ENCODE measurements around the gene MALSU1. TPM values are rescaled to one million over a fixed set of nuclear protein-coding genes. Genes with fewer than 3 reads are reported as not detected.

The MALSU1 gene
- total RNA-seq, 3 donors from 2014 or later (not counting 1 experiment from before 2014, with no cell fraction given): 23.4 to 31.8 (median 26.3) TPM

DNA sequence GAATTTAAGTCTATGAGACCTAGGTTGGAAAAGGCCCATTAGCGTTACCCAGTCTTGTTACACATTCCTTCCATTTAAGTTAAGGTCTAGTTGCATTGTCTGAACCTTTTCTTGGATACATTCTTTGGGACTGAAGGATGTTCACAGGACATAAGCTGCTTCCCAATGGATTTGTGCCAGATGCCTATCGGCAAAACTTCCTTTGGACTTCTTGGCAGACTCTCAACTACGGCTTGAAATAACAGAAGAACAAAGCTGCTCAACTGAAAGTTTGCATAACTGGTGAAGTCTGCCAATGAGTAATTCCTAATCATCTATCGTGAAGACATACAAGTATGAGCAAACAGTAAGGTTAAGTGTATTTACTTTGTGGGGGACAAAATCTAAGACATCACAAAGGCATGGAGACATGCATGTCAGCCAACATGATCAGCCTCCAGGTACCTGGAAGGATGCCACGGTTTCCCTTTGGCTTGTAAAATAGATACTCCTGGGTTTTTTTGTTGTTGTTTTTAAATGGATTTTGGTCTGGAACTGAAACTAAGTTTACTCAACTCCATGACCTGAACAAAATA, 35.4 kb downstream of the MALSU1 start:
- Histone ChIP-seq H3K27ac (ENCODE audit: low read length) (no peak overlapping the region), H3K4me1 (ENCODE audit: control insufficient read depth, insufficient read depth, low read length) (no peaks in the 10 kb centered on the region), H3K36me3 (ENCODE audit: control insufficient read depth, insufficient read depth, low read length) (no peaks in the 10 kb centered on the region), H3K27me3 (ENCODE audit: control insufficient read depth, insufficient read depth, low read length) (peaks cover 2% of the 10 kb centered on the region), H3K4me3 (ENCODE audit: low read length) (no peak overlapping the region), H3K9me3 (ENCODE audit: control insufficient read depth, insufficient read depth, low read length) (no peaks in the 10 kb centered on the region)
- Mint-ChIP-seq H3K9me3 (no peaks in the 10 kb centered on the region), H3K4me3 (no peak overlapping the region), H3K27me3 (ENCODE audit: low read depth in 2 of 2) (peaks cover 7 to 16% of the 10 kb centered on the region in 2 donors), H3K4me1 (no peaks in the 10 kb centered on the region), H3K27ac (no peak overlapping the region), H3K36me3 (no peaks in the 10 kb centered on the region)
- ATAC-seq (no peak), DNase-seq (no peak)
- no peak for TF ChIP-seq CTCF (IDR thresholded peaks at IDR 0.05)
- intact Hi-C loops (cut with micrococcal nuclease): no loop called here
- 89% methylated on average over 5 of the region's 5 CpGs for WGBS (ENCODE audit: insufficient coverage)

DNA sequence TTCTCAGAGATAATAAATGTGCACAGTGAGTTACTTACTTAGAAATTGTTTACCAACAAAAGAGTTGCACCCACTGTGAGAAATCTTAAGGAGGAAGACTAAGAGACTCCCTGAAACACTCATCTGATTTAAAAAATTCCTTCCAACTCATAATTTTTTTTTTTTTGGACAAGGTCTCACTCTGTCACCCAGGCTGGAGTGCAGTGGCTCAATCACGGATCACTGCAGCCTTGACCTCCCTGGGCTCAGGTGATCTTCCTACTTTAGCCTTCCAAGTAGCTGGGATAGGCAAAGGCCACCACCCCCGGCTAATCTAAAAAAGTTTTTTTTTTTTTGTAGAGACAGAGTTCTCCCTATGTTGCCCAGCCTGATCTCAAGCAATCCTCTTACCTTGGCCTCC, 36.0 kb downstream of the MALSU1 start:
- ATAC-seq (no peak), DNase-seq (no peak)
- no peak overlapping the region for H3K4me3 Mint-ChIP-seq
- H3K36me3 Mint-ChIP-seq: no peaks in the 10 kb centered on the region
- H3K4me1 Mint-ChIP-seq: no peaks in the 10 kb centered on the region
- no peak overlapping the region for H3K27ac Mint-ChIP-seq
- WGBS (ENCODE audit: insufficient coverage): 91% methylated on average over 1 of the region's 2 CpGs
- intact Hi-C loops (cut with micrococcal nuclease): no loop called here
- H3K4me3 ChIP-seq (ENCODE audit: low read length): no peak overlapping the region
- H3K9me3 Mint-ChIP-seq: no peaks in the 10 kb centered on the region
- no peaks in the 10 kb centered on the region for H3K9me3 ChIP-seq (ENCODE audit: control insufficient read depth, insufficient read depth, low read length)
- peaks cover 2% of the 10 kb centered on the region for H3K27me3 ChIP-seq (ENCODE audit: control insufficient read depth, insufficient read depth, low read length)
- peaks cover 7 to 17% of the 10 kb centered on the region in 2 donors for H3K27me3 Mint-ChIP-seq (ENCODE audit: low read depth in 2 of 2)
- no peak overlapping the region for H3K27ac ChIP-seq (ENCODE audit: low read length)
- no peaks in the 10 kb centered on the region for H3K36me3 ChIP-seq (ENCODE audit: control insufficient read depth, insufficient read depth, low read length)
- H3K4me1 ChIP-seq (ENCODE audit: control insufficient read depth, insufficient read depth, low read length): no peaks in the 10 kb centered on the region
- no peak for TF ChIP-seq CTCF (IDR thresholded peaks at IDR 0.05)

GRCh38 chr7:23335621-23336020, 36.5 kb downstream of the MALSU1 start:
- peaks cover 2% of the 10 kb centered on the region for H3K27me3 ChIP-seq (ENCODE audit: control insufficient read depth, insufficient read depth, low read length)
- 67% methylated on average over 6 of the region's 6 CpGs for WGBS (ENCODE audit: insufficient coverage)
- no peak overlapping the region for H3K27ac Mint-ChIP-seq
- H3K4me1 Mint-ChIP-seq: no peaks in the 10 kb centered on the region
- intact Hi-C loops (cut with micrococcal nuclease): no loop called here
- H3K9me3 ChIP-seq (ENCODE audit: control insufficient read depth, insufficient read depth, low read length): no peaks in the 10 kb centered on the region
- ATAC-seq (no peak), DNase-seq (no peak)
- no peaks in the 10 kb centered on the region for H3K4me1 ChIP-seq (ENCODE audit: control insufficient read depth, insufficient read depth, low read length)
- no peak overlapping the region for H3K27ac ChIP-seq (ENCODE audit: low read length)
- H3K4me3 Mint-ChIP-seq: no peak overlapping the region
- no peaks in the 10 kb centered on the region for H3K36me3 ChIP-seq (ENCODE audit: control insufficient read depth, insufficient read depth, low read length)
- H3K9me3 Mint-ChIP-seq: no peaks in the 10 kb centered on the region
- no peak for TF ChIP-seq CTCF (IDR thresholded peaks at IDR 0.05)
- no peak overlapping the region for H3K4me3 ChIP-seq (ENCODE audit: low read length)
- H3K27me3 Mint-ChIP-seq (ENCODE audit: low read depth in 2 of 2): peaks cover 7 to 18% of the 10 kb centered on the region in 2 donors
- no peaks in the 10 kb centered on the region for H3K36me3 Mint-ChIP-seq

DNA sequence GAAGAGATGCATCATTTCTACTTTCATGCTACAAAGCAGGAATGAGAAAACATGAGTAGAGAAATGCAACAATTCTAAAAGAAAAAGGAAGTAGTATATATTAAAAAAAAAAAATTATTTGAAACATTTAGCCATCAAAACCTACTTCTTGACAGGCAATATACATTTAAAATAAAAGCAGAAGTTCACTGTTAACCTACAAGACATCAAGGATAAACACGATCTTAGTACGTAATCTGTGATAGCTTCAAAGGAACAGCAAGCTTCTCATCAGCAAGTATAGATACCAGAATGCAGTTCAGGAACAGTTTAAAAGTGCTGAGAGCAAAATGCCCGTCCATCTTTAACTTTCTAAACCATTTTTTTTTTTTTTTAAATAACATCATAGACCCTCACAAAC, 36.9 kb downstream of the MALSU1 start:
- Histone ChIP-seq H3K9me3 (ENCODE audit: control insufficient read depth, insufficient read depth, low read length) (no peaks in the 10 kb centered on the region), H3K4me1 (ENCODE audit: control insufficient read depth, insufficient read depth, low read length) (no peaks in the 10 kb centered on the region), H3K36me3 (ENCODE audit: control insufficient read depth, insufficient read depth, low read length) (no peaks in the 10 kb centered on the region), H3K27me3 (ENCODE audit: control insufficient read depth, insufficient read depth, low read length) (peaks cover 2% of the 10 kb centered on the region), H3K27ac (ENCODE audit: low read length) (no peak overlapping the region), H3K4me3 (ENCODE audit: low read length) (no peak overlapping the region)
- Mint-ChIP-seq H3K4me3 (no peak overlapping the region), H3K9me3 (no peaks in the 10 kb centered on the region), H3K27ac (no peak overlapping the region), H3K36me3 (no peaks in the 10 kb centered on the region), H3K4me1 (no peaks in the 10 kb centered on the region), H3K27me3 (ENCODE audit: low read depth in 2 of 2) (peaks cover 7 to 18% of the 10 kb centered on the region in 2 donors)
- DNase-seq: no peak
- WGBS (ENCODE audit: insufficient coverage): 33% methylated on average over 3 of the region's 3 CpGs
- ATAC-seq: no peak
- intact Hi-C loops (cut with micrococcal nuclease): no loop called here
- TF ChIP-seq CTCF (IDR thresholded peaks at IDR 0.05): no peak
